Stimulated activated CD8-positive, alpha-beta memory T cell treated with anti-CD3 and anti-CD28 coated beads, Interleukin-4, amount 100 ng/mL, for 1 hour (primary cell): ENCODE data around the gene DNAJB12.

Source experiments
- DNase-seq, 2 donors: peaks; one replicate each; pipeline ENCODE4 v3.0.0-alpha.2; 2020; ENCODE audit warnings: low read depth in 2 of 2, low spot score in 1 of 2

DNAJB12 gene

DNA sequence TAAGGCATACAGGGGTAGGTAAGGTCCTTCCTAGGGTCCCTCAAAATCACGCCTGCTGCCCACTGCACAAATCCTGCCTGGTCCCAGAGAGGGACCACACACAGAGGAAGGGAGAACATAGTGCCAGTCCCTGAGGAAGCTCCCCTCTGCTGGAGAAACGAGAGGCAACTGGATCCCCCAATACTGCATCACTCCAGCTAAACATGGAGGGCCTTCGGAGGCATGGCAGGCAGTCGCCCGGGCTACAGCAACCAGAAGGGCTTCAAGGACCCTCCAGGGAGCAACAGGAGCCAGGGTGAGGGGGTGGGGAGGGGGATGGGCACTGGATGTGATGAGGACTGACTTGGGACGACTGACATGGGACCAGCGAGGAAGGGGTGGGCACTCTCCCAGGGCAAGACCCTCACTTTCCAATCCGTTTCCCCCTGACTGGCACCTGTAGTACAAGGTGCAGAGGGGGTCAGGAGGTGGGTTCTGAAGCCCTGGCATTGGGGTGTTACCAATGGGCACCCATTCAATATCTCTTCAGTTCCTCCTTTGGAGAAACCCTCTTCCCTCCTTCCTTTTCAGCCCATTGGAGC lies 59.3 kb downstream of the DNAJB12 start:
- no peak for DNase-seq

- DNase-seq: no peak
These were observed 62.5 kb downstream of the DNAJB12 start for GRCh38 chr10:72292223-72292691.

DNA sequence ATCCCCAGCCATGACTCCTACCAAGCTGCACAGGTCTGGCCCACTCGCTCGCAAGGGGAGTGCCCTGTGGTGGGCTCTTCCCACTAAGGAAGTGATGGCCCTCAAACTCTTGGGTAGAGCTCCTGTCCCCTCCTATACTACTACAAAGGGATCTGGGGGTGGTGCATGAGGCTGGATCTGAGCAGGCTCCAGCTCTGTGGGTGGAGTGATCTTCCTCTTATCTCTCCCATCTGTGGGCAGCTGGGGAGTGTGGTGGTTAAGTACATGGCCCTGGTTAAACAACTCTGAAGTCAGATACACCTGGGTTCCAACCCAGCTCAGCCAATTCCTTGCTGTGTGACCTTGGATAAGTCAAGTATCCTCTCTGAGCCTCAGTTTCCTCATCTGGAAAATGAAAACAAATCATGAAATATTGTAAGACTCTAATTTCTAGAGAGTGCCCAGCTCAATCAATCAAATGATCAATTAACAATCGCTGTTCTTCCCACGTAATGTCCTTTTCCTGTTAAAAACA lies 63.6 kb downstream of the DNAJB12 start:
- DNase-seq: no peak

- no peak for DNase-seq
These were observed 68.7 kb downstream of the DNAJB12 start for GRCh38 chr10:72285972-72286521.

- DNase-seq: no peak
These were observed 71.6 kb downstream of the DNAJB12 start for GRCh38 chr10:72283131-72283530.
